Natural killer cell (primary cell): Measurements from ENCODE around the gene CABLES2. TPM values are rescaled to one million over a fixed set of nuclear protein-coding genes. Genes with fewer than 3 reads are reported as not detected.

ENCODE experiments used
- ATAC-seq, 3 donors: fragments of 150-1000 bp in 2 of 3; fragments of 200-7000 bp in 1 of 3; cut with Tn5 transposase; 1 replicate in 1 of 3; 2 replicates in 2 of 3; pipeline ENCODE4 v1.10.0; 2021; ENCODE audit warnings: mild to moderate bottlenecking in 2 of 3, moderate library complexity in 2 of 3
- DNase-seq, 2 donors: peaks; one replicate each; pipeline versions ENCODE4 v3.0.0 to v3.0.0-alpha.2; 2013 to 2021; ENCODE audit warnings: mixed read lengths in 1 of 2
- H3K27ac ChIP-seq: one replicate; pipeline ENCODE4 v1.5.1; 2013; ENCODE audit warnings: mild to moderate bottlenecking, low read length
- H3K27me3 ChIP-seq: one replicate; pipeline ENCODE4 v1.6.1; 2013; ENCODE audit warnings: low read length; ENCODE audit not compliant: control insufficient read depth, insufficient read depth
- H3K36me3 ChIP-seq: one replicate; pipeline ENCODE4 v1.6.1; 2013; ENCODE audit warnings: low read length; ENCODE audit not compliant: control insufficient read depth, insufficient read depth
- H3K4me1 ChIP-seq: one replicate; pipeline ENCODE4 v1.6.1; 2013; ENCODE audit warnings: low read length; ENCODE audit not compliant: control insufficient read depth, insufficient read depth
- H3K4me3 ChIP-seq: one replicate; pipeline ENCODE4 v1.5.1; 2013; ENCODE audit warnings: low read length
- H3K9me3 ChIP-seq: one replicate; pipeline ENCODE4 v1.6.1; 2013; ENCODE audit warnings: low read length; ENCODE audit not compliant: control insufficient read depth, insufficient read depth
- H3K27ac Mint-ChIP-seq, 2 donors: one replicate each; pipeline ENCODE4 v1.8.0; 2022; ENCODE audit warnings: mild to moderate bottlenecking in 2 of 2, mixed read lengths in 2 of 2, moderate library complexity in 1 of 2
- H3K27me3 Mint-ChIP-seq, 2 donors: one replicate each; pipeline ENCODE4 v1.8.0; 2022; ENCODE audit warnings: low read depth in 2 of 2, mixed read lengths in 2 of 2
- H3K36me3 Mint-ChIP-seq: one replicate; pipeline ENCODE4 v1.8.0; 2022; ENCODE audit warnings: mixed read lengths
- H3K4me1 Mint-ChIP-seq, 2 donors: one replicate each; pipeline ENCODE4 v1.8.0; 2022; ENCODE audit warnings: mixed read lengths in 2 of 2
- H3K4me3 Mint-ChIP-seq: one replicate; pipeline ENCODE4 v1.8.0; 2022; ENCODE audit warnings: mild to moderate bottlenecking, moderate library complexity, mixed read lengths
- H3K9me3 Mint-ChIP-seq, 2 donors: one replicate each; pipeline ENCODE4 v1.8.0; 2022; ENCODE audit warnings: mixed read lengths in 2 of 2
- CTCF ChIP-seq: fragments of 200-600 bp; IDR thresholded peaks from one replicate; pipeline ENCODE4 v1.8.0; 2022; ENCODE audit warnings: antibody characterized with exemption
- whole genome bisulfite sequencing: methylation state at CpG from one replicate; pipeline ENCODE4 v1.1.7; 2013; ENCODE audit warnings: missing lambda C conversion rate; ENCODE audit not compliant: insufficient coverage; 5-methylcytosine and 5-hydroxymethylcytosine counted together
- intact Hi-C: fragments of 100-400 bp; cut with micrococcal nuclease; formaldehyde crosslinking; loops from one replicate; pipeline ENCODE4 v1.14.2; 2022
- total RNA-seq, 4 donors: library from RNA; stranded (reverse); fragments of 120-200 nt in 1 of 4; gene quantifications; one replicate each; pipeline versions ENCODE4 v1.2.3 to v1.2.4, GENCODE V29; 2013 to 2022

CABLES2 gene
- total RNA-seq, 3 donors from 2014 or later (not counting 1 experiment from before 2014, with no cell fraction given) = 8.0 to 9.3 (median 8.4) TPM

GRCh38 chr20:62451156-62451767 lies 44.2 kb upstream of the CABLES2 start:
- DNase-seq (no peak), ATAC-seq (no peak)
- Histone ChIP-seq H3K4me3 (no peak overlapping the region), H3K9me3 (no peaks in the 10 kb centered on the region), H3K27me3 (no peaks in the 10 kb centered on the region), H3K4me1 (no peaks in the 10 kb centered on the region), H3K27ac (no peak overlapping the region), H3K36me3 (no peaks in the 10 kb centered on the region)
- 82% methylated on average over 10 of the region's 10 CpGs for WGBS
- no peaks in the 10 kb centered on the region for H3K9me3 Mint-ChIP-seq
- intact Hi-C loops = no loop called here
- no peak for TF ChIP-seq CTCF
- no peak overlapping the region for H3K4me3 Mint-ChIP-seq
- no peaks in the 10 kb centered on the region for H3K36me3 Mint-ChIP-seq
- no peaks in the 10 kb centered on the region for H3K4me1 Mint-ChIP-seq
- peaks cover 0 to 4% of the 10 kb centered on the region in 2 donors for H3K27me3 Mint-ChIP-seq
- H3K27ac Mint-ChIP-seq = no peak overlapping the region

- intact Hi-C loops = no loop called here
- Histone ChIP-seq H3K36me3 (no peaks in the 10 kb centered on the region), H3K4me3 (no peak overlapping the region), H3K4me1 (no peaks in the 10 kb centered on the region), H3K27me3 (no peaks in the 10 kb centered on the region), H3K27ac (no peak overlapping the region), H3K9me3 (no peaks in the 10 kb centered on the region)
- peak in 1 of 3 donors; percentile 6 for ATAC-seq
- DNase-seq = no peak
- WGBS = 80% methylated on average over 24 of the region's 24 CpGs
- Mint-ChIP-seq H3K9me3 (no peaks in the 10 kb centered on the region), H3K27me3 (peaks cover 0 to 2% of the 10 kb centered on the region in 2 donors), H3K27ac (no peak overlapping the region), H3K36me3 (no peaks in the 10 kb centered on the region), H3K4me3 (no peak overlapping the region), H3K4me1 (no peaks in the 10 kb centered on the region)
- no peak for TF ChIP-seq CTCF
Measured at GRCh38 chr20:62449951-62450691, 43.0 kb upstream of the CABLES2 start.

- H3K9me3 Mint-ChIP-seq = no peaks in the 10 kb centered on the region
- H3K4me1 Mint-ChIP-seq = no peaks in the 10 kb centered on the region
- 82% methylated on average over 14 of the region's 14 CpGs for WGBS
- no peak overlapping the region for H3K27ac Mint-ChIP-seq
- ATAC-seq (no peak), DNase-seq (no peak)
- Histone ChIP-seq H3K9me3 (no peaks in the 10 kb centered on the region), H3K36me3 (no peaks in the 10 kb centered on the region), H3K27me3 (no peaks in the 10 kb centered on the region), H3K4me1 (no peaks in the 10 kb centered on the region), H3K27ac (no peak overlapping the region), H3K4me3 (no peak overlapping the region)
- intact Hi-C loops = no loop called here
- no peak overlapping the region for H3K4me3 Mint-ChIP-seq
- no peaks in the 10 kb centered on the region for H3K27me3 Mint-ChIP-seq
- TF ChIP-seq CTCF = no peak
- no peaks in the 10 kb centered on the region for H3K36me3 Mint-ChIP-seq
Measured at GRCh38 chr20:62448788-62449187, 41.7 kb upstream of the CABLES2 start.
